Tibial nerve (tissue), 4 donors: ENCODE data around the gene GPR108. TPM values are rescaled to one million over a fixed set of nuclear protein-coding genes. Genes with fewer than 3 reads are reported as not detected.

ENCODE experiments used
- DNase-seq, 2 donors: peaks; one replicate each; pipeline ENCODE4 v3.0.0-alpha.2; 2019; ENCODE audit warnings: low spot score in 2 of 2
- H3K27ac ChIP-seq, 4 donors: fragments of 200-600 bp; sonication (generic) in 3 of 4; one replicate each; pipeline ENCODE4 v1.5.1; 2017 to 2019; ENCODE audit warnings: mild to moderate bottlenecking in 1 of 4
- H3K27me3 ChIP-seq, 2 donors: fragments of 200-600 bp; sonication (generic) in 1 of 2; one replicate each; pipeline versions ENCODE4 v1.5.1 to v1.6.0; 2017 to 2019
- H3K36me3 ChIP-seq, 3 donors: fragments of 200-600 bp; sonication (generic); one replicate each; pipeline ENCODE4 v1.5.1; 2018 to 2019
- H3K4me1 ChIP-seq, 4 donors: fragments of 200-600 bp; sonication (generic) in 3 of 4; one replicate each; pipeline ENCODE4 v1.5.1; 2017 to 2019
- H3K4me3 ChIP-seq, 4 donors: fragments of 200-600 bp; sonication (generic) in 3 of 4; one replicate each; pipeline ENCODE4 v1.5.1; 2017 to 2019; ENCODE audit warnings: mild to moderate bottlenecking in 1 of 4, moderate library complexity in 1 of 4
- H3K9me3 ChIP-seq, 4 donors: fragments of 200-600 bp; sonication (generic) in 3 of 4; one replicate each; pipeline ENCODE4 v1.5.1; 2017 to 2019
- CTCF ChIP-seq, 5 experiments: fragments of 200-600 bp in 3 of 5; fragments of 450-650 bp in 2 of 5; sonication (generic) in 3 of 5; IDR thresholded peaks; one replicate each; pipeline ENCODE4 v1.5.1; 2016 to 2019; ENCODE audit warnings: antibody characterized with exemption in 5 of 5, mild to moderate bottlenecking in 3 of 5, moderate library complexity in 2 of 5
- EP300 ChIP-seq, 2 donors: sonication (generic); formaldehyde crosslinking; IDR thresholded peaks; one replicate each; pipeline ENCODE4 v1.6.1; 2017; ENCODE audit warnings: antibody characterized with exemption in 2 of 2, mild to moderate bottlenecking in 1 of 2
- POLR2A ChIP-seq, 2 donors: fragments of 450-650 bp; IDR thresholded peaks; one replicate each; pipeline ENCODE4 v1.6.1; 2017; ENCODE audit warnings: antibody characterized with exemption in 2 of 2, mild to moderate bottlenecking in 2 of 2, moderate library complexity in 2 of 2
- WGBS, 2 donors: methylation state at CpG; one replicate each; pipeline ENCODE4 v1.1.5; 2018; 5-methylcytosine and 5-hydroxymethylcytosine counted together
- total RNA-seq, 4 donors: library from RNA; depleted of rRNA; stranded (reverse); fragments of >200 nt; gene quantifications; one replicate each; pipeline ENCODE4 v1.1.0, GENCODE V29; 2016

Gene GPR108
- total RNA-seq, 4 donors from 2014 or later = 53.4 to 79.2 (median 65.9) TPM

- Histone ChIP-seq H3K4me3 (no peak overlapping the region), H3K27me3 (no peaks in the 10 kb centered on the region), H3K9me3 (no peaks in the 10 kb centered on the region), H3K36me3 (peaks cover 0 to 11% (median 0%) of the 10 kb centered on the region in 3 donors), H3K27ac (no peak overlapping the region), H3K4me1 (peaks cover 0 to 24% (median 4%) of the 10 kb centered on the region in 4 donors)
- WGBS, 2 donors = 71 to 80% methylated on average over 10 of the region's 10 CpGs
- DNase-seq = no peak
- no peak for TF ChIP-seq POLR2A (IDR thresholded peaks at IDR 0.05)
- no peak for TF ChIP-seq EP300 (IDR thresholded peaks at IDR 0.05)
- TF ChIP-seq CTCF (IDR thresholded peaks at IDR 0.05) = no peak
Measured at GRCh38 chr19:6717036-6717435, 20.3 kb downstream of the GPR108 start.

GRCh38 chr19:6716610-6716970 lies 20.8 kb downstream of the GPR108 start:
- TF ChIP-seq EP300 (IDR thresholded peaks at IDR 0.05) = no peak
- TF ChIP-seq CTCF (IDR thresholded peaks at IDR 0.05) = no peak
- TF ChIP-seq POLR2A (IDR thresholded peaks at IDR 0.05) = no peak
- Histone ChIP-seq H3K9me3 (no peaks in the 10 kb centered on the region), H3K27me3 (no peaks in the 10 kb centered on the region), H3K4me1 (peaks cover 0 to 19% (median 3%) of the 10 kb centered on the region in 4 donors), H3K4me3 (no peak overlapping the region), H3K27ac (no peak overlapping the region), H3K36me3 (peaks cover 0 to 15% (median 0%) of the 10 kb centered on the region in 3 donors)
- DNase-seq = no peak
- 51 to 53% methylated on average over 6 of the region's 6 CpGs for WGBS, 2 donors

- H3K36me3 ChIP-seq = peaks cover 0 to 15% (median 0%) of the 10 kb centered on the region in 3 donors
- no peak overlapping the region for H3K27ac ChIP-seq
- TF ChIP-seq POLR2A (IDR thresholded peaks at IDR 0.05) (no peak), CTCF (IDR thresholded peaks at IDR 0.05) (no peak), EP300 (IDR thresholded peaks at IDR 0.05) (no peak)
- H3K4me1 ChIP-seq = peaks cover 0 to 6% (median 0%) of the 10 kb centered on the region in 4 donors
- no peak for DNase-seq
- no peaks in the 10 kb centered on the region for H3K9me3 ChIP-seq
- H3K4me3 ChIP-seq = no peak overlapping the region
- peaks cover 0 to 8% of the 10 kb centered on the region in 2 donors for H3K27me3 ChIP-seq
- WGBS, 2 donors = 79 to 88% methylated on average over 11 of the region's 11 CpGs
Measured at GRCh38 chr19:6714749-6715555, 22.4 kb downstream of the GPR108 start.

- WGBS, 2 donors = 66 to 73% methylated on average over 22 to 24 of the region's 24 CpGs
- TF ChIP-seq CTCF (IDR thresholded peaks at IDR 0.05) (no peak), EP300 (IDR thresholded peaks at IDR 0.05) (no peak), POLR2A (IDR thresholded peaks at IDR 0.05) (no peak)
- H3K4me3 ChIP-seq = no peak overlapping the region
- no peaks in the 10 kb centered on the region for H3K9me3 ChIP-seq
- no peak for DNase-seq
- H3K4me1 ChIP-seq = peaks cover 0 to 6% (median 0%) of the 10 kb centered on the region in 4 donors
- peaks cover 0 to 15% (median 0%) of the 10 kb centered on the region in 3 donors for H3K36me3 ChIP-seq
- peaks cover 0 to 16% of the 10 kb centered on the region in 2 donors for H3K27me3 ChIP-seq
- H3K27ac ChIP-seq = no peak overlapping the region
Measured at GRCh38 chr19:6713773-6714692, 23.3 kb downstream of the GPR108 start.
